ENCODE measurements around the gene ZDHHC22. TPM values are rescaled to one million over a fixed set of nuclear protein-coding genes. Genes with fewer than 3 reads are reported as not detected.
A peak's percentile ranks its signal among the peaks of the same experiment; 100 is the strongest.

ZDHHC22 gene
- total RNA-seq, 1 experiment from 2014 or later: 0.02 TPM

GRCh38 chr14:77128414-77128891 lies 13.1 kb downstream of the ZDHHC22 start:
- peak; percentile 77 for DNase-seq (ENCODE audit: low read depth)

GRCh38 chr14:77126461-77126990 lies 15.1 kb downstream of the ZDHHC22 start:
- no peak for DNase-seq (ENCODE audit: low read depth)

GRCh38 chr14:77125823-77126325 lies 15.7 kb downstream of the ZDHHC22 start:
- DNase-seq (ENCODE audit: low read depth): no peak

GRCh38 chr14:77125281-77125801 lies 16.2 kb downstream of the ZDHHC22 start:
- DNase-seq (ENCODE audit: low read depth): no peak

- peak; percentile 22 for DNase-seq (ENCODE audit: low read depth)
Measured at GRCh38 chr14:77124345-77125280, 17.0 kb downstream of the ZDHHC22 start.

- DNase-seq (ENCODE audit: low read depth): peak; percentile 16
Measured at GRCh38 chr14:77123381-77124325, 17.9 kb downstream of the ZDHHC22 start.

GRCh38 chr14:77122526-77123125 lies 19.0 kb downstream of the ZDHHC22 start:
- no peak for DNase-seq (ENCODE audit: low read depth)

GRCh38 chr14:77120771-77121743 lies 20.5 kb downstream of the ZDHHC22 start:
- DNase-seq (ENCODE audit: low read depth): no peak

- DNase-seq (ENCODE audit: low read depth): no peak
Measured at GRCh38 chr14:77119851-77120250, 21.7 kb downstream of the ZDHHC22 start.

- DNase-seq (ENCODE audit: low read depth): no peak
Measured at GRCh38 chr14:77116172-77116817, 25.3 kb downstream of the ZDHHC22 start.

GRCh38 chr14:77114609-77115008 lies 27.0 kb downstream of the ZDHHC22 start:
- DNase-seq (ENCODE audit: low read depth): no peak

GRCh38 chr14:77113644-77114043 lies 27.9 kb downstream of the ZDHHC22 start:
- no peak for DNase-seq (ENCODE audit: low read depth)

GRCh38 chr14:77111021-77111420 lies 30.6 kb downstream of the ZDHHC22 start:
- no peak for DNase-seq (ENCODE audit: low read depth)

GRCh38 chr14:77110286-77110685 lies 31.3 kb downstream of the ZDHHC22 start:
- no peak for DNase-seq (ENCODE audit: low read depth)

GRCh38 chr14:77109656-77110055 lies 31.9 kb downstream of the ZDHHC22 start:
- no peak for DNase-seq (ENCODE audit: low read depth)

- no peak for DNase-seq (ENCODE audit: low read depth)
Measured at GRCh38 chr14:77108753-77109152, 32.8 kb downstream of the ZDHHC22 start.

- DNase-seq (ENCODE audit: low read depth): no peak
Measured at GRCh38 chr14:77107228-77107627, 34.4 kb downstream of the ZDHHC22 start.

GRCh38 chr14:77106666-77107065 lies 34.9 kb downstream of the ZDHHC22 start:
- no peak for DNase-seq (ENCODE audit: low read depth)

Measured in M059J (cell line).